Fibroblast of skin of abdomen (primary cell): ENCODE data around the gene FEZ2.

Experiments used
- DNase-seq: peaks from one replicate; pipeline ENCODE4 v3.0.0-alpha.2; 2013

Gene FEZ2

DNA sequence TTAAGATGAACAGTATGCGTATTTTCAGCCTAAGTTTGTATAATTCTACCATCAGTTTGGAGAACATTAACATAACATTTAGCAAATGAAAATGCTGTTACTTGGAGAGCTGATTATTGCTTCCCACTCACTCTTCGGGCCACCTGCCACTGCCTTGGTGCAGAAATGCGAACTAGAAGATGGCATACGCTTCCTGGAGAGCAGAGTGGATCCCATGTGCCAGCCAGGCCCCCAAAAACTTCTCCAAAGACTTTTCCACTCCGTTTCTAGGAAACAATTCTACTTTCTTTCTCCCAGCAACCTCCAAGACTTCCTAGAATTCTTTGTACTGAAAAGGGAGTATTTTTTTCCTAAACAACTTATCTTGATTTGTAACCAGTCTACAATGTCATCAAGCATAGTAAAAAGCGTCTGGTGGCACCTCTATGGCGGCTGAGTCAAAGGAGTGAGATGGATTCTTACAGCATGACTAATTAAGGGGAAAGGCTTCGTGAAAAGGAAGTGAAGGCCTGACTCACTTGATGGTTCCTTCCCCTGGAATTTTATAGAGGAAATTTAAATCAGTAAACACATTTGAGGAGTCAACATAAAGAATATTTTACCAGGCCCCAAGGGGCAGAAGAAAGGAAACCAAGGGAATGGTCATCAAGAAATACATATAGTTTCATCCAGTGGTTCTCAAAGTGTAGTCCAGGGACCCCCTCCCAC is 36.6 kb downstream of the FEZ2 start:
- peak; percentile 96 for DNase-seq

DNA sequence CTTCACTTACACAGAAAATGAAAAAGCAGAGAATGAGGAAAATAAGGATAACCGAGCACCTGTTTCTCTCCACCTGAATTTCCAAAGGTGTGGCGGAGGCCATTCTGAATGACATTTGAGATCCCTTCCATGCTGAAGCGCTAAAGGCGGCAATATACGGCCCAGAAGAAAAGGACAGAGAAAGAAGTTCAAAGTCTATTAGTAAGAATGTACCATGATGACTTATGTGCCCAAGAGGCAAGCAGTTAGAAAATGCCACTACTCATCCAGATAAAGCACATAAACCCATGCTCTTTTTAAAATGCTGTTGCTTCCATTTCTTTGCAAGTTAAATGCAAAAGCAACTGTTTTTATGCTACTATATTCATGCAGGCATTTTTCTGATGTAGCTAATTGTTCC is 37.2 kb downstream of the FEZ2 start:
- DNase-seq, result no peak

DNA sequence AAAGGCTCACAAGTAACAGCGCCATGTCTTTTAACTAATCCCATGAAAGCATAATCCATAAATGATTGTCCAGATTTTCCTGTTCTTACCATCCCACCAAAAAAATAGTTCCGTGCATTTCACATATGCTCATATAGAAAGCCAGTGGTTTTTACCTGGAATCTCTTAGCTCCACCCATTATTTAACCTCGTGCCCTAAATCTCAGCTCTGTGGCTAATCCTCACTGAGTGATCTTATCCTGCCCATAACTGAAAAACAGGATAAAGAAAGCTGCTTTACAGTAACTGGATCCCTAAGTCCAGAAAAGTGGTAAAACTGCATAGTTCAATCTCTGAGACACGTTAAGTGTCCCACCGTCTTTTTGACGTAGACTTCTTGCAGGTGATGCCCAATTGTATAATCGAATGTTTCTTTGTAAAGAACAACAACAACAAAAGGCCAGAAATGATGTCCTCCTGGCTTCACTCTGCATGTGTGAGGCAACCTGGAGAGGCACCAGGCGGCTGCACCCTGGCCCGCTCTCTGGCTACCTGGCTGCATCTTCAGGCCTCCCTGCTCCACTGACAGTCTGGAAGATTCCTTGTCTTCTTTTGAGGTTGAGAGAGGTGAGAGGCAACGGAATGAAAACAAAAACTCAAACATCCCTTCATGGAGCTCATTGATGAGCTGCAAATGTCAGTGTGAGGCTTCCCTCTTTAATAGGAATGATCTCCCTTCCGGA is 38.6 kb downstream of the FEZ2 start:
- no peak for DNase-seq

DNA sequence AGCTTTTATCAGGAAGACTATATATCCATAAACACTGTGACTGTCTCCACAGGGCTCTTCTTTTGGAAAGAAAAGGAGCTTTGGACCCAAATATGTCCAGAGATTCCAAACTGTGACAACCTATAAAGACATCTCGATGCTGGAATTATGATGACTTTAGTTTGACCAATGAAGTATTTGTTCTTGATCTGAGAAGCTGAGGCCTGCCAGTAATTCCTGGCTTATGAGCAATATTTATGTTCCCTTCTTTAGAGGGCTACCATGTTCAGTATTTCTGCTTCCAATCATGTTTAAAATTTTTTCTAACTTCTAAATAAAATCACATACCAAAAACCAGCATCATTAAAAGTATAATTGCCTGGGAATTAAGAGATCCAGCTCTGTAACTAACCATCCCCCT is 41.1 kb downstream of the FEZ2 start:
- peak; percentile 89 for DNase-seq

DNA sequence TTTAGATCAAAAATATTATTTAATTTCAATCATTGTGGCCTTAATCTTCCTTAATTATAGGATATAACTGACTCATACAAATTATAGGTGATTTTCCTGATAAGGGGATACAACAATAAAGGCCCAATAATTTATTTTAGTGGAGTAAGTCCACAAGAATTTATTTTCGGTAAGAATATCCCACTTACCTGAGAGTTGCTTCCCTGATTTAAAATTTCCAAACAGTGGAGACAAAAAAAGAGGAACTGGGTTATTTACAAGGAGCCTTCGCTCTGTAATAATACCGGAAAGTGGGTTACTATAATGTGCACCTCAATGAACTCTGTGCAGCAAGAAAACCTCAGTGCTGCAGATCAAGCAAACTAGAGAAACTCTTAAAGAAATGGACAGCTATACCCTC is 42.2 kb downstream of the FEZ2 start:
- no peak for DNase-seq

DNA sequence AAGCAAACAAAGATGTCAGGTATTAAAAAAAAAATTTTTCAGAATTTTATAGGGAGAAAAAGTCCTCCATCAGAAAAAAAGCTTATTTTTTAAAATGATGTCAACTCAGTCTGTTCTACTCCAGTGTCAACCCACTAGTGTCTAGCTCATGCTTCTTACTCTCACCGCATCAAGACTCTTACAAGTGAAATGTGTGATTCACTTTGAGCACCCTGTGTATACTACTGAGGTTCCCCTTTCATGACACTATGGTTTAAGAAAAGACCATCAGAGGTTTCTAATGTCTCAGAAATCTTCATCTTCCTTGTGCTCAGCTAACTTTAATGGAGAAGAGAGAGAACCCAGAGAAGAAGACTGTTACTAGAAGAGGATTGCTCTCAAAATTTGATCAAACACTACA is 43.4 kb downstream of the FEZ2 start:
- DNase-seq, result no peak

DNA sequence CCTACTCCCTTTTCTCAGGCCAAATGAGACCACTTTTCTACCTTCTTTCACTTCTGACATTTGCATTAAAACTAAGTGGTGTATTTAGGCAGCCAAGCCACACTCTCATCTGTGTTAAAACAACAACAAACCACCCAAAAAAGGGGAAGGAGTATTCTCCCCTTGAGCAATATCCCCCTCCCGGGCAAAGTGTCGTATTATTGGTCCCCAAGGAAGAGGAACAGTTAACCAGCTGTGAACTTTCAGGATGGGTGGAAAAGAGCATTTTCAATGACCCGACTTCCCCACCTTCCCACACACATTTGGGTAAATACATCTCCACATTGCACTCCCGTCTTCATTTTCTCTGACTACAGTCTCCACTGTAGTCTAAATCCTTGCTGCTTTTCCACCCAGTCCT is 44.3 kb downstream of the FEZ2 start:
- no peak for DNase-seq

DNA sequence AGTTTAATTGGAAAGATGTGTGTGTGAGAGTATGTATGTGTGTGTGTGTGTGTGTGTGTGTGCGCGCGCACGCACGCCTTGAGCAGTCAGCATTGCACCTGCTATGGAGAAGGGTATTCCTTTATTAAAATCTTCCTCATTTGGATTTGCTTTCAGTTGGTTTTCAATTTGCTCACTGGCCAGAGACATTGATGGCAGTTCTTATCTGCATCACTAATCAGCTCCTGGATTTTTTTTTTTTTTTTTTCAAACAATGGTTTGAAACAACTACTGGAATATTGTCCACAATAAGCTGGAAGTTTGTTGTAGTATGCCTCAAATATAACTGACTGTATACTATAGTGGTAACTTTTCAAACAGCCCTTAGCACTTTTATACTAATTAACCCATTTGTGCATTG is 48.0 kb downstream of the FEZ2 start:
- DNase-seq, result no peak

DNA sequence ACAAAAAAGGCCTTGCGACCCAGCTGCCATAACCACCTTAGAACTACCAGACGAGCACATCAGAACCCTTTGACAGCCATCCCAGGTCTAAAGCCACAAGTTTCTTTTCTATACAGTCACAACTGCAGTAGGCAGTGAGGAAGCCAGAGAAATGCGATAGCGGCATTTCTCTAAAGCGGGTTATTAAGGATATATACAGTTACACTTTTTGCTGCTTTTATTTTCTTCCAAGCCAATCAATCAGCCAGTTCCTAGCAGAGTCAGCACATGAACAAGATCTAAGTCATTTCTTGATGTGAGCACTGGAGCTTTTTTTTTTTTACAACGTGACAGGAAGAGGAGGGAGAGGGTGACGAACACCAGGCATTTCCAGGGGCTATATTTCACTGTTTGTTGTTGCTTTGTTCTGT is 48.8 kb downstream of the FEZ2 start:
- DNase-seq, result peak; percentile 55

DNA sequence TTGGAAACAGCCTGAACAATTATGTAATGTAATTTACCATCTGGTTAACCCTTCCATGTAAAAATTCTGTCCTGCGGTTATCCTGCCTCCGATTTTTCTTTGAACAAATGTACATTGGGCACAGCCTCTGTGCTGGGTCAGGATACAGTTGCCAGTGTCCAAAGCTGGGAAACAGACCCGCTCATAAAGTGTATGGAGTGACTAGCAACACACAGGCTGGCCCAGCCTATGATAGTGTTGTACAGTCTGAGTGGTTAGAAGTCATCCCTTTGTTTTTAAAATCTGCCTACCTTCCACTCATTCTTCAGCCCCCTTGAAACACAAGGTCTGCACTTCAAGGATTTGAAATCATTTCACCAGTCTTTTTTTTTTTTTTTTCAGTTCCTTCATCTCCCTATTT is 50.1 kb downstream of the FEZ2 start:
- DNase-seq, result no peak

DNA sequence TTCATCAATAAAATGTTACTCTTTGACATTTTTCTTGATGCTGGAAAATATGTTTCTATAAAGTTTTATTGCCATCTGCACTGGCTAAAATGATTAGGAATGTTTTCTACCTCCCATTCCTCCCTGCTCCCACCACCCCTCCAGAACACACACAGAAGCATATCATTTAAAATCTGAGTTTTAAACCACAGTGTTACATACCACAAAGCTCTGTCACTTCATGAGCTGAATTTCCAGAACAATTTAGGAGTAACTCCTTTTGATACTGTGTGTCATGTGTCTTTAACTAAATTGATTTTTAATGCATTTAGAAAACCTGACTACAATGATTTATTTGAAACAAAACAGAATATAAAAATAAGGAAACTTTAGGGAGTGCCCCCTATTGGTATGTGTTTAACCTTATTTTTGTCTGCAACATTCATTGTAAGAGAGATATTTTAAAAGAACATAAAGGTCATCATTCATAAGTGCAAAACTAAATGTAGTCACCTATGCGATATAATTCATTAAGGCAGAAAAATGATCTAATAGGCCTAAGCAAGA is 52.0 kb downstream of the FEZ2 start:
- peak; percentile 47 for DNase-seq

DNA sequence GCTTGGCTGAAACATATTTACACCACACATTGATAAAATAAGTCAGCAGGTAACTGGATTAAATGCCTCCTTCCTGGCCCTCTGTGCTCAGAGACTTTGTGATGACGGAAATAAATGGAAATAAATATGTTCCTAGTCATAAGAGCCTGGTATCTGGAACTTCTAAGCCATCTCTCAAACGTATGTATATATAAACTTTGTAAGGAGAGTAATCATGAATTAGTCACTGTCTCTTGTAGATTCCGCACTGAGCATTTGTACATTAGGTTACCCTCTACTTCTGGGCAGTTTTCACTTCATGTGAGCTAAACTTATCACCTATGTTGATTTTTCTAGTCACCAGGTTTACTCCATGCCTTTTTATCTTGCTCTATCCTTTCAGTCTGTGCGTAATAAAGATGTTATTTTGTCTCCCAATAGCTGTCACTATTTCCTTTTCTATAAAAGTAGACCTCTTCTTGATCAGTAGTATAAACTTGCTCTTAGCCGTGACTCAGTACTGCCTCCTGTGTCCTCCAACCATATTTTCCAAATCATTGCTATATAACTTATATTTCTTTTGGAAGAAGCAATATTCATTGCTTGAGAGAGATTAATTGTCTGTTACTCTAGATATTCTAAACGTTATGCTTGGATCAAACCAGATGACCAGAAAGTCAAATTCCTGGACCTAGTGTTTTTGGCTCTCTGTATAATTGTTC is 53.2 kb downstream of the FEZ2 start:
- no peak for DNase-seq

DNA sequence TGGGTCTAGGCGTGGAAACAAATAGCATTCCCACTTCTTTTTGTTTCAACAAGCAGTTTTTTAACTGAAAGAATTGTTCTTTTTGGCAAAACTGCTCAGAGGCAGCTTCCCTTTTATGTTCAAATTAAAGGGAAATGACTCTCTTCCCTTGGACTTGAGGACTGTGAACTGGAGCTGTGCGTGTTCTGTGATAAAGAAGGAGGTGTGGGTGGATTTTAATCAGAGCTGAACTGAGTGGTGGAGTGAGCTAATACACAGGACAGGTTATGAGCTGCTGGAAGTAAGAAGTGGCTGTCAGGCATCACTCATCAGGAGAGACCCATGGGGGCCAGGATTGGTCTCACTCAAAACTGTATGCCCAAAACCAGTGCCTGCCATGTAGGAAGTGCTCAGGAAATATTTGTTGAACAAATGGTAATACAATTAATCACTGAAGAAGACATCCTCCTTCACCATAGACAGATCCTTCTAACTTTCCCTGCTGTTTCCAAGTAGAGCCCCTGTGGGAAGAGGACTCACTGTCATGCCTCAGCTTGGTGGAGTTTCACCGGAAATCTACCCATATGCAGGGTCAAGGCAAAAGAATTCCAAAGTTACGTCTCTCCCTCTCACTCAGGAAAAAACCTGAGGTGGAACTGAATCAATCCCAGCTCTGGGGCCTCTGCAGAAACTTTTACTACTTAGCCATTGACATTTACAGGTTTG is 55.9 kb downstream of the FEZ2 start:
- no peak for DNase-seq

DNA sequence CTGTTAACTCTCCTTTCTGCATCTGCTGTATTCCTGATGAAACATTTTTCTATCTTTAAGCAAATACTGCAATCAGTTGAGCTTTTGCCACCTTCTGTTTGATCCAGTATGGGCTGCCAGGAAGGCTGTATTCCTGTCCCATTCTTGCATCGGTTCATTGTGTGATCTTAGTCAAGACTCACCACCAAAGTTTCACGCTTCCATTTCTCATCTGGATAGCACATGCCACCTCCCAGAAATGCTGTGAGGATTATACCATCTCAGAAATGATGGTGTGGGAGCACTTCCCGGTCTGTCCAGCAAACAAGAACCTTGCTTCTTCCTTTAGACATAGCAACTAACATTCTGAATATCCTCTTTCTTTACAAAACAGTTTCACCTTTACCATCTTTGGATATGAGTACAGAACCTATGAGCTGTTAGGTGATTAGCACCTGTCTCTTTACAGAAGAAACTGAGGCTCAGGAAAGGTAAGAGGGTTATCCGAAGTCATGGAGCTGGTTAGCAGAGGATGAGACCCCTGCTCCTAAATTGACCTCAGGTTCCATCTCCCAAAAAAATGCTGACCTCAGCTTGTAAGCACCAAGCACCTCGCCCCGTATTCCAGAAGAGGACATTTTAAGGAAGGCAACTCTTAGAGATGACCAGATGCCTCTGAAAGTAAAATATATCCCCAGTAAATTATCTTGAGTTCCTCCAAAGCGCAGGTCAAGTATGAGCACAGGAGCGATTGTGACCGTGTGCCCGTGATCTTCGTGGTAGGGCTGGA is 56.8 kb downstream of the FEZ2 start:
- no peak for DNase-seq

DNA sequence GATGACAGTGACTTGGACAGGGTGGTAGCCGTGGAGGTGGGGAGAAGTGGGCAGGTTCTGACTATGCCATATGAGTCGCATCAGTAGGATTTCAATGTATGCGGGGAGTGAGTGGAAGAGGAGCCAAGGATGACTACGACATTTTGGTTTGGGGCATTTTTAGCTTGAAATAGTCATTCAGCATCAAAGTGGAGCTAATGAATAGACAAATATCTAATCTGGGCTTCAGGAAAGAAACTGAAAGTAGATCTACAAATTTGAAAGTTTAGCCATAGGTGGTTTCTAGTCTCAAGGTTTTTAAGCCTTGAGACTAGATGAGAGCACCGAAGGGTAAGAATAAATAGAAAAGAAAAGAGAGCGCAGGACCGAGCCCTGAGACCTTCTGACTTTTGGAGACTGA is 58.3 kb downstream of the FEZ2 start:
- DNase-seq, result peak; percentile 62

DNA sequence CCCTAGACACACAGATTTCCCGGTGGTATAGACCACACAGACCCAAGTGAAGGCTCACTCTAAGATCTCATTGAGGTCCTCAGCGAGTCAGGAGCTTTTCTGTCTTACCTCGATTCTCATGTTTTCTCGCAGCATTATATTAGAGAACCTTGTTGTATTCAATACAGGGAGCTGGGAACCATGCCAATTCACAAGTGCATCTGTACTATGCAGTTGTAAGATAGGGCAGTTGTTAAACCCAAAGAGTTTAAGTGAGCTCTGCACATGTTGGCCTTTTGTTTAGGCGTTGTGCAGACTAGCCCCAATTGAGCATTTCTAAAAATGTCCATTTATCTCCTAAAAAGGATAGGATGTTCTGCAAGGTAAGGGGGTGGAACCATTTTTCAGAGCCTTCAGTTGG is 59.6 kb downstream of the FEZ2 start:
- DNase-seq, result no peak

DNA sequence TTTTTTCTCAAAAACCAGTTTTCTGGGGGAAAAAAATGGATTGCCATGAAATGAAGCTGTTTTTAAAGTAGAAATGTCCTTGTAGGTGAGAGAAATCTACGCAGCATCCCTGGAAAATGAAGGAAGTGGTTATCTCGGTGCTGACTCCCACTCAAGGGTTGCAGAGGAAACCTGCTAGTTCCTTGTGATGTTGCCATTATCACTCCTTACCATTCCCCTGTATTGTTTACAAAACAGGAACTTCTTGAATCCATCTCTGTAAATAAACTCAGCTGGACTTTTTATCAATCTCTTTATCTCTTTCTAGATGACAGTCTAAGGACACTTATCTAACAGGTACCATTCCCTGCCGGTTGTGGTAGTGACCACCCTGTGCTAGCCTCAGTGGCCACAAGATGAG is 61.2 kb downstream of the FEZ2 start:
- no peak for DNase-seq

DNA sequence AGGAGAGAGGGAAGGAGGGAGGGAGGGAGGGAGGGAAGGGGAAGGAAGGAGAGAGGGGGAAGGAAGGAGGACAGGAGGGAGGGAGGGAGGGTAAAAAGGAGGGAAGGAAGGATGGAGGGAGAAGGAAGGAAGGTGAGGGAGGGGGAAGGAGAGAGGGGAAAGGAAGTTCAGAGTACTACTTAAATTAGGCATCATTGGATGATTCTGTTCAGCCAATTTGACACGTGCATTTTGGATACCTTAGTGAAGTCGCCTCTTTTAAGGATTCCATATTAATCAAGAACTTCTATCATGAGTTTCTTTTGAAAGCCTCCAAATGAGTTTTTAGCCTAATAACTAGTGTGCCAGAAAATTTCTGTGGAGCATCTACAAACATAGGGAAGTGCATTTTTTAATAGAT is 62.9 kb downstream of the FEZ2 start:
- DNase-seq, result no peak

DNA sequence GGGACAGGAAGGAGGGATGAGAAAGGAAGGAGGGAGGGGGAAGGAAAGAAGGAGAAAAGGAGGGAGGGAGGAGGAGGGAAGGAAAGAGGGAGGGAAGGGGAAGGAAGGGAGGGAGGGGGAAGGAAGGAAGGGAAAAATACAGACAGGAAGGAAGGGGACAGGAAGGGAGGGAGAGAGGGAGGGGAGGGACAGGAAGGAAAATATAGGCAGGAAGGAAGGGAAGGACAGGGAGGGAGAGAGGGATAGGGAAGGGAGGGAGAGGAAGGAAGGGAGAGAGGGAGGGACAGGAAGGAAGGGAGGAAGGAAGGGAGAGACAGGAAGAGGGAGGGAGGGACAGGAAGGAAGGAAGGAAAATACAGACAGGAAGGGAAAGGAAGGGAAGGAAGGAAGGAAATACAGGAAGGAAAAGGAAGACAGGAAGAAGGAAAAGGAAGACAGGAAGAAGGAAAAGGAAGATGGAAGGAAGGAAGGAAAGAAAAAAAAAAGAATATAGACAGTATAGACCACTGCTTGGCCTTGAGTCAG is 63.6 kb downstream of the FEZ2 start:
- DNase-seq, result no peak

DNA sequence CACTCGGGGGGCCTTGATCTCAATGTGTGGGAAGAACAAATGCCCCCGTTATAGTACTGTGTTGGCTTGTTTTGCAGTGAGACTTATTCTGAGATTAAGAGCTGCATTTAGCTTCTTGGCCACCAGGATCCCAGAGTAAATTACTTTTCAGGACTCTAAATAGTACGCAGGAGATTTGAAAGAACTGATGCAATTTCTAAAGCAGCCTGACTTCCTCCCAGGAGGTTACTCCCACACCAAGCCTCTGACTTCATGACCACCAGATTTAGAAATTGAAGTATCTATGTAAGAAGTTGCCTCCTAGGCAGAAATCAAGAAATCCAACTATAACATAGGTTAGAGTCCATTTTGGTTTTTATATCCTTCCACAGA is 67.0 kb downstream of the FEZ2 start:
- peak; percentile 68 for DNase-seq

DNA sequence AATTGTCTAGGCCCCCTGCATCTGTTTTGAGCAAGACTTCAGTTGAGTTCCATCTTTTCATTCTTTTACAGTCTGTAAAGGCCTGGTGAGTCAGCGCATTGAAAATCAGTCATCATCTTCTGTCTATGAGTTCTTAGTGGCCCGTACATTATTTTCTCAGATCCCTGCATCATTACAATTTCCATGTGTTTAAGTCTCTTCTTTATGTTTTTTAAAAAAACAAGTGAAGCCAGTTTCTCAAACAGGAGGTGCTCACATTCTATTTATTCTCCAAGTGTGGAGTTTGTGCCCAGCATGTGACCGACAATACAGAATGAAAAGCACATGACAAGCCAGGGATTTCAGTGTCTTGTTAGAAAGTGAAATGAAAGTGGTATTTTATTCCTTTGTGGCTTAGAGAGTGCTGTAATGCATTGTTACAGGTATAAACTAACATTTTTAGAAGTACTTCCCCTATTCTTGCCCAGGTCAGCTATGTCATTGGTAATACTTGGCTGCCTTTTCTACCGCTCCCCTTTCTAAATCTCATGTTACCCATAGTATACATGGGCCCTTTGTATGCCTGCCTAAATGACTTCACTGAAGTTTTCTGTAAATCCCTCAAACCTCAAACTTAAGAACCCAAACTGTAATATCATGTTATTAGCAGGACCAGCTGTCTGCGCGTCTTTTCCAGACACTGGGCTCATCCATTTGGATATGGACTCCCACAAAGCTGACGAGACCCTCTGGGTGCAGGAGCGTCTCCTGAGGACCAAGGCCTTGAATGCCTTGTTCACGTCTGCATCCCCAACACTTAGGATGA is 67.6 kb downstream of the FEZ2 start:
- DNase-seq, result peak; percentile 86
